IgD-negative memory B cell (primary cell): ENCODE measurements around the gene MACF1. TPM values are rescaled to one million over a fixed set of nuclear protein-coding genes. Genes with fewer than 3 reads are reported as not detected.
A peak's percentile ranks its signal among the peaks of the same experiment; 100 is the strongest.

Source experiments
- H3K27ac Mint-ChIP-seq, 3 donors: one replicate each; pipeline ENCODE4 v1.8.0; 2020 to 2022; ENCODE audit warnings: mild to moderate bottlenecking in 3 of 3, mixed read lengths in 3 of 3, moderate library complexity in 1 of 3
- H3K27me3 Mint-ChIP-seq: one replicate; pipeline ENCODE4 v1.8.0; 2021; ENCODE audit warnings: mixed read lengths
- H3K36me3 Mint-ChIP-seq: one replicate; pipeline ENCODE4 v1.8.0; 2020; ENCODE audit warnings: mild to moderate bottlenecking, mixed read lengths
- H3K4me1 Mint-ChIP-seq, 3 donors: one replicate each; pipeline ENCODE4 v1.8.0; 2020 to 2022; ENCODE audit warnings: mixed read lengths in 3 of 3, mild to moderate bottlenecking in 1 of 3
- H3K4me3 Mint-ChIP-seq, 4 donors: one replicate each; pipeline ENCODE4 v1.8.0; 2020 to 2022; ENCODE audit warnings: mild to moderate bottlenecking in 4 of 4, mixed read lengths in 4 of 4, moderate library complexity in 3 of 4
- H3K9me3 Mint-ChIP-seq, 3 donors: one replicate each; pipeline ENCODE4 v1.8.0; 2020 to 2021; ENCODE audit warnings: mixed read lengths in 3 of 3, mild to moderate bottlenecking in 1 of 3
- polyA plus RNA-seq: library from polyadenylated mRNA; unstranded; fragments of 300-500 nt; fragmentation: Illumina TruSeq; gene quantifications from one replicate; pipeline ENCODE4 v1.2.3, GENCODE V29; 2021

MACF1 gene
- polyA plus RNA-seq, 1 donor from 2014 or later = 51.2 TPM

DNA sequence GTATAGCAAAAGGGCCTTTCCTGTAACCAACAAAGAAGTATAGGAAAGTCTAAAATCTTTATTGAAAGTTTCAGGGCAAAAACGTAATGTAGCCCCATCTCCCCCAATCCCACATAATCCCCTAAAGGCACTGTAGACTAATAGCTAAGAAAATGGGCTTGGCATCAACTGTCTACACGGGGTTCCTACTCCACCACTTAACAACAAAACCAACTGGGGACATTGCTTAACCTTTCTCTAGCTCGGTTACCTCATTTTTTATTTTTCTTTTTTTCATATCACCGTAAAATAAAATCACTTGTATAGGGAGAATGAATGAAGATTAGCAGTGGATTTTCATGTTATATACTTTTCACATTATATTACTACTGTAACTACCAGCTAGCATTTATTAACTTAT lies 12.3 kb downstream of the MACF1 start:
- Mint-ChIP-seq H3K9me3 (no peaks in the 10 kb centered on the region), H3K4me3 (peak overlapping the region; percentile 90 to 96 (median 92)), H3K36me3 (no peaks in the 10 kb centered on the region), H3K27me3 (no peaks in the 10 kb centered on the region), H3K4me1 (peaks cover 40 to 46% (median 40%) of the 10 kb centered on the region in 3 donors), H3K27ac (peak overlapping the region; percentile 78 to 94 (median 90))

DNA sequence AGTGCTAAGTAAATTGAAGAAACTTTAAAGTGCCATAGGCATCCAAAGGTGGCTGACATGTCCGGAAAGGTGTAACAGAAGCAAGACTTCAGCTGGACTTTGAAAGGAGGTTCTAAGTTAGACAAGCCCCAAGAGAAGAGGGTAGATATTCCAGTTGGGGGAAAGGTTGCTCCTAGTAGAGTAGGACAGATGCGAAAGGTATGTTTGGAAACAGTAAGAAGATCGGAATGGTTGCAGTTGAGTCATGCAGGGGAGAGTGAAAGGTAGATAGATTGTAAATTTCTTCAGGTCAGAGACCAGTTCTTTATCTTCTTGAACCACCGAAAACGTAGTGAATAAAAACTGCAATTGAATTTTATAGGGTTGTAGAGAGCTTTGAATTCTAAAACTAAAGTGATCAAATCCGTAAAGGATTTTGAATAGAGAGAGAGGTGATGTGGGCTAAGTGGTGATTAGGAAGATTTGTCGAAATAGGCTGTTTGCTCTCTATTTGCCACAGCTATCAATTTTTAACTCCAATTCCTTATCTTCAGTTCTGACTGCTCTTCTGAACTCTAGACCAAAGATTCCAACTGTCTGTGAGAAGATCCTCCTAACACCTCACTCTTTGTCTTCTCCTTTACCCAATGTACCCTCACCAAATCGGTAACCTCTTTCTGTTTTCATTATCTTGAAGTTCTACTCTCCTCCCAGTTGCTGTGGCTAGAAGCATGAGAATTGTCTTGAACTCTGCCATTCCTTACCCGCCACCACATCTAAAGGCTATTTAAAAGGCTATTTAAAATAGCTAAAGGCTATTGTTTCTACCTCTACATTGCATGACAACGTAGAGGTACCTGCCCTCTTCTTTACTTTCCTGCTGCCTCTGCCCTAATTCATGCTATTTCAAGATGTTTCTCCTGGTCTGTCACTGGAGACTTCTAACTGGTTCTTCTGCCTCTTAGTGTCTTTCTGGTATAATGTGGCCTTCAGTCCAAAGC lies 16.7 kb downstream of the MACF1 start:
- Mint-ChIP-seq H3K4me3 (no peak overlapping the region), H3K9me3 (no peaks in the 10 kb centered on the region), H3K36me3 (peaks cover 3% of the 10 kb centered on the region), H3K27me3 (no peaks in the 10 kb centered on the region), H3K27ac (peak overlapping the region in 1 of 3 donors; percentile 19), H3K4me1 (peaks cover 35 to 49% (median 40%) of the 10 kb centered on the region in 3 donors)

DNA sequence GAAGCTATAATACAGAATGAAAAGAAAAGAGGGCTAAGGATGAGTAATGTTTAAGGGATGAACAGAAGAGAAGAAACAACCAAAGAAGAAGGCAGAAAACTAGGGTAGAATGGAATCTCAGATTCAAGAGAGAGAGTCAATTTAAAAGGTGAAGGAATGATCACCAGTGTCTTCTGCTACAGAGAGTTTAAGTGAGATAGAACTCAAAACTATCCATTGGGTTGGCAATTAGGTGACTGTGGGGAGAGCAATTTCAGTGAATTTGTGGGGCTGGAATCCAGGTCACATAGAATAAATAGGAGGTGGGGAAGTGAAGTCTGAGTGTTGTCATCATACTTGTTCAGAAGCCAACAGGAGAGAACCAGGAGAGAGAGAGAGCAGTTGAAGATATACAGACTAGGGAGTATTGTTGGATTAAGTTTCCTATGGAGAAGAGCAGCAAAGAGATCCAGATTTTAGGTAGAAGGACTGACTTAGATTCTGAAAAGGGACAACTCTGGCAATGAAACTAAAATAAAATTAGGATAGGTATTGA lies 19.9 kb downstream of the MACF1 start:
- H3K27me3 Mint-ChIP-seq = no peaks in the 10 kb centered on the region
- H3K36me3 Mint-ChIP-seq = peaks cover 4% of the 10 kb centered on the region
- H3K9me3 Mint-ChIP-seq = no peaks in the 10 kb centered on the region
- no peak overlapping the region for H3K4me3 Mint-ChIP-seq
- peaks cover 25 to 48% (median 41%) of the 10 kb centered on the region in 3 donors for H3K4me1 Mint-ChIP-seq
- no peak overlapping the region for H3K27ac Mint-ChIP-seq

DNA sequence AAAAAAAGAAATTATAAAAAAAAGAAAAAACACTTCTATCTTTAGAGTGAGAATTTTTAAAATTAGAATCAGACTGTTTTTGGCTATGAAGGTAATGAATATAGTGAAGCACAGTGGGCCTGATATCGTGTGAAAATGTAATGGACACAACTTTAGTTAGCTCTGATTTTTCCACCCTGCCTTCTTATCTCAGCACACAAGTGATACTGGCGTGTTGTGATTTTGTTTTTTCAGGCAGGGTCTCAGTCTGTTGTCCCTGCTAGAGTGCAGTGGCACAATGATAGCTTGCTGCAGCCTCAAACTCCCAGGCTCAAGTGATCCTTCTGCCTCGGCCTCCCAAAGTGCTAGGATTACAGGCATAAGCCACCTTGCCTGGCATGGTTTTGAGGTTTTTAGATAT lies 22.3 kb downstream of the MACF1 start:
- Mint-ChIP-seq H3K9me3 (no peaks in the 10 kb centered on the region), H3K4me1 (peaks cover 39 to 48% (median 44%) of the 10 kb centered on the region in 3 donors), H3K36me3 (peaks cover 4% of the 10 kb centered on the region), H3K27me3 (no peaks in the 10 kb centered on the region), H3K27ac (no peak overlapping the region), H3K4me3 (no peak overlapping the region)

DNA sequence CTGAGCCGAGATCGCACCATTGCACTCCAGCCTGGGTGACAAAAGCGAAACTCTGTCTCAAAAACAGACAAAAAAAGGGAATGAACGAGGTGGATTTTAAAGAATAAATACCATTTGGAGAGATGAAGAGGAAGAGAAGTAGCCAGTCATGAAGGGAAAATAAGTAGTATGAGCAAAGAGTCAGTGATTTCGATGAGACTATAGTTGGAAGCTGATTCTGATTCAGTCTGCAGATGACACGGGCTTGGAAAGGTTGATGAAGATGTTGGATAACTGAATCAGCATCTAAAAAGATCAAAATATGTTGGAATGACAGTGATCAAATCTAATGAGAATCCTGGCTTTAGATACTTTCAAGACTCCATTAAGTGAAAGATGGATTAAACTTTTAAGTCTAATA lies 23.8 kb downstream of the MACF1 start:
- Mint-ChIP-seq H3K4me1 (peaks cover 34 to 45% (median 39%) of the 10 kb centered on the region in 3 donors), H3K36me3 (peaks cover 7% of the 10 kb centered on the region), H3K27ac (peak overlapping the region in 2 of 3 donors; percentile 49 to 91), H3K4me3 (no peak overlapping the region), H3K27me3 (no peaks in the 10 kb centered on the region), H3K9me3 (no peaks in the 10 kb centered on the region)

DNA sequence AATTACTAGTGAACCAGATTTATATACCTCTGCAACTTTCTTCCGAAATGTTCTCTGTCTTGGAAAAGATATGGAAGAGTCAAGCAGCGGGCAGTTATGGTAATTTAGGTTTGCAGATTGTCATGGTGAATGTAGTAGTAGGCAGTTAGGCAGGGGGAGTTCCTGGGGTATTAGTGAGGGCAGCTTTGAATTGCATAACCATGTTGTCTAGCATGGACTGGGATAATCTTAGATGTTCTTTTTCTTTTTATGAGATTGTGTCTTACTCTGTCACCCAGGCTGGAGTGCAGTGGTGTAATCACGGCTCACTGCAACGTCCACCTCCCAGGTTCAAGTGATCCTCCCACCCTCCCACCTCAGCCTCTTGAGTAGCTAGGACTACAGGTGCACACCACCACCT lies 25.0 kb downstream of the MACF1 start:
- peak overlapping the region in 2 of 3 donors; percentile 60 to 94 for H3K27ac Mint-ChIP-seq
- H3K9me3 Mint-ChIP-seq = no peaks in the 10 kb centered on the region

DNA sequence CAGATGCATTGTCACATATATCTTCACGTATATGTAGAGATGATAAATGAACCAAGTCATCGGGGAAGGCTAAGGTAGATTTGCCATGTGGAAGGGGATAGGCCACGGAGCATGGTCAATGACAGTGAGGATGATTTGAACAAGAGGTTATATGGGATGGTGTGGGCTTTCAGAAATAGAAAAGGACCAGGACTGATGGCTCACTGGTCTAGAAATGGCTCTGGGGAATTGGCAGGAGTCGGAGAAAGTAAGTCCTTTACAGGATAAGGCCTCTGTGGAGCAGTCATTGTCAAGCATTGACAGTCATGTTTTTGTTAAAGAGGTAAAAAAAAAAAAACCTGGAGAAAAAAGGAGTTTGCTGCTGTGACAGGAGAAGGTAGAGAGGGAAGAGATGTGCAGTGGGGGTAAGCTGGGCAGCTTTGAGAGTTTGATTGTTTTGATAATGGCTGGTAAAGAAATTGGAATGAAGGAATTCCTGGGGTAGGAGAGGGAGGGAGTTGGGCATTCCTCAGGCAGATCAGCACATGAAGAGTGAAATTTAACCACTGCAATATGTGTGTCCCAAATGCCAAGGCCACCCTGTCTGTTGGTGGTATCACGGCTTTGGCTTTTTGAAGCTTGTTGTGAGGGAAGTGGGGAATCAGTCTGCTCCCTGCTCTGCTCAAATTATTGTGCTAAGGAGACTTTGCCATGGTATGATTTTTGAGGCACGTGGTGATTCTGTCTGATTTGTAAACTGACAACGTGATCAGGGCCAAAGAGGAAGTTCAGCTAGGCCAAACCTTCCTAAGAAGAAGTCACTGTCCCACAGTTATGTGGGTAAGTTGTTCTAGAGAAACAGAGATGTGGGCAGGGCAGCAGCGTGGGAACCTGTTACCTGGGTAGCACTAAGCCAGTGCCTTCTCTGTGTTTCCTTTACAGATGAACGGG lies 26.0 kb downstream of the MACF1 start:
- no peaks in the 10 kb centered on the region for H3K9me3 Mint-ChIP-seq
- peak overlapping the region; percentile 1 to 61 (median 10) for H3K4me3 Mint-ChIP-seq
- H3K27ac Mint-ChIP-seq = peak overlapping the region; percentile 14 to 94 (median 93)
- H3K36me3 Mint-ChIP-seq = peaks cover 7% of the 10 kb centered on the region
- H3K4me1 Mint-ChIP-seq = peaks cover 27 to 37% (median 33%) of the 10 kb centered on the region in 3 donors
- no peaks in the 10 kb centered on the region for H3K27me3 Mint-ChIP-seq

More for the DNA sequence above, 25.0 kb downstream of the MACF1 start:
- Mint-ChIP-seq H3K27me3 (no peaks in the 10 kb centered on the region), H3K4me3 (no peak overlapping the region), H3K36me3 (peaks cover 7% of the 10 kb centered on the region), H3K4me1 (peaks cover 29 to 36% (median 34%) of the 10 kb centered on the region in 3 donors)

DNA sequence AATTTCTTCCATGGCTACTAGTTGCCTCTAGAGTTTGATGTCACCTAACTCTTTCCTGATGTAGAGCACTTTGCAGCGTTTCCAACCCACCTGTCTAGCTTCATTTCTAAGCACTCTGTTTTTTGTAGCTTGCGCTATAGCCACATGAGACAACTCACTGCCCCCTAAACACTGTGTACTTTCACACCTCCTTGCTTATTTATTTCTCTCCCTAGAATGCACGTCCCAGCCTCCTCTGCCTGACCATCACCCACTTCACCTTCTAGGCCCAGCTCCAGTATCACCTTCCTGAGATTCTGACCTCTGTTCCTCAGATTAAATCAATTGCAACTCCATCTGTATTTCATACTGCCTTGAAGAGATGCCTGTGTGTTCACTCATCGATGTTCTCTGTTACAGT lies 32.5 kb downstream of the MACF1 start:
- H3K4me3 Mint-ChIP-seq = no peak overlapping the region
- H3K27me3 Mint-ChIP-seq = no peaks in the 10 kb centered on the region
- peaks cover 9 to 23% (median 15%) of the 10 kb centered on the region in 3 donors for H3K4me1 Mint-ChIP-seq
- H3K27ac Mint-ChIP-seq = peak overlapping the region in 1 of 3 donors; percentile 5
- no peaks in the 10 kb centered on the region for H3K9me3 Mint-ChIP-seq
- H3K36me3 Mint-ChIP-seq = peaks cover 9% of the 10 kb centered on the region

DNA sequence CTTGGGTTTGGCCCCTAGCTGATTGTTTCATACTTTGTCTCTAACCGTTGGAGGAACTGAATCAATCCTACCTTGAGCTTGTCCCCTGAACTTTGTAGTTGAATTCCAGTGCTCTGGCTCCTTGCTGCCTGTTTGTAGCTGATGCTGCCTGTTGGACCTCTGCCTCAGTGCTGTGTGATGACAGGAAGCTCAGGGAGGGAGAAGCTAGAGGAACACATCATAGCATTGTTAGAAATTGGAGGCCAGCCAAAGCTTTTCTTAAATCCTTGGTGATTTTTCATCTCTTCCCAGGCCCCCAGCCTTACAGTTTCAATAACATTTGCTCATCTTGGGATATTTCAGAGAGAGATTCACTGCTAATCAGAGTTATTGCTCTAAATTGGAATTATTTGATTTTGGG lies 34.0 kb downstream of the MACF1 start:
- Mint-ChIP-seq H3K4me3 (peak overlapping the region in 2 of 4 donors; percentile 53 to 54), H3K27ac (no peak overlapping the region), H3K27me3 (no peaks in the 10 kb centered on the region), H3K9me3 (no peaks in the 10 kb centered on the region), H3K36me3 (peaks cover 4% of the 10 kb centered on the region), H3K4me1 (peaks cover 9 to 19% (median 12%) of the 10 kb centered on the region in 3 donors)

DNA sequence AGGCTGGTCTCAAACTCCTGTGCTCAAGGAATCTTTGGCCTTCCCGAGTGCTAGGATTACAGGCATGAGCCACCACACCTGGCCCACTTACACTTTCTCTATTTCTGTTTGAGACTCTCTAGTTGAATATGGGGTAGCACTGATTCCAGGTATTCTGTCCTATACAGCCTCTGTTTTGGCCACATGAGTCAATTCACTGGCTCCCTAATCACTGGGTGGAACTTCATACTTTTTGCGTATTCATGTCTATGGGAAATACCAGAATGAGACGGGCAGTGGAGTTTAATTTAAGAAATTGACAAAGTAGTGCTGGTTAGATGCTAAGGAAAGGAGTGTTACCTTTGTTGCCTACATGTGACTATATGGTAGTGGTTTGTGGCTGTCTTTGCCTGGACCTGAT lies 35.5 kb downstream of the MACF1 start:
- no peaks in the 10 kb centered on the region for H3K9me3 Mint-ChIP-seq
- peaks cover 10 to 19% (median 12%) of the 10 kb centered on the region in 3 donors for H3K4me1 Mint-ChIP-seq
- no peaks in the 10 kb centered on the region for H3K27me3 Mint-ChIP-seq
- H3K36me3 Mint-ChIP-seq = peaks cover 4% of the 10 kb centered on the region
- H3K27ac Mint-ChIP-seq = peak overlapping the region in 2 of 3 donors; percentile 7 to 69
- no peak overlapping the region for H3K4me3 Mint-ChIP-seq

DNA sequence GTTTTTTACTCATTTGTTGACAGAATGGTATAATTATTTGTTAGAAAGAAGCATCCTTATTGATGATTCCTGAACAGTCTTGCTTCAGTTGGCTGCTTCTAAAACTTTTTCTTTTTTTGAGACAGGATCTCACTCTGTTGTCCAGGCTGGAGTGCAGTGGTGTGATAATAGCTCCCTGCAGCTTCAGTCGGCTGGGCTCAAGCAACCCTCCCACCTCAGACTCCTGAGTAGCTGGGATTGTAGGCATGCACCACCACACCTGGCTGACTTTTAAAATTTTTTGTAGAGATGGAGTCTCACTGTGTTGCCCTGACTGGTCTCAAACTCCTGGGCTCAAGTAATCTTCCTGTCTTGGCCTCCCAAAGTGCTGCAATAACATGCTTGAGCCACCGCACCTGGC lies 38.8 kb downstream of the MACF1 start:
- H3K27me3 Mint-ChIP-seq = no peaks in the 10 kb centered on the region
- H3K27ac Mint-ChIP-seq = no peak overlapping the region
- H3K36me3 Mint-ChIP-seq = no peaks in the 10 kb centered on the region
- H3K9me3 Mint-ChIP-seq = no peaks in the 10 kb centered on the region
- H3K4me3 Mint-ChIP-seq = no peak overlapping the region
- H3K4me1 Mint-ChIP-seq = peaks cover 7 to 17% (median 13%) of the 10 kb centered on the region in 3 donors

DNA sequence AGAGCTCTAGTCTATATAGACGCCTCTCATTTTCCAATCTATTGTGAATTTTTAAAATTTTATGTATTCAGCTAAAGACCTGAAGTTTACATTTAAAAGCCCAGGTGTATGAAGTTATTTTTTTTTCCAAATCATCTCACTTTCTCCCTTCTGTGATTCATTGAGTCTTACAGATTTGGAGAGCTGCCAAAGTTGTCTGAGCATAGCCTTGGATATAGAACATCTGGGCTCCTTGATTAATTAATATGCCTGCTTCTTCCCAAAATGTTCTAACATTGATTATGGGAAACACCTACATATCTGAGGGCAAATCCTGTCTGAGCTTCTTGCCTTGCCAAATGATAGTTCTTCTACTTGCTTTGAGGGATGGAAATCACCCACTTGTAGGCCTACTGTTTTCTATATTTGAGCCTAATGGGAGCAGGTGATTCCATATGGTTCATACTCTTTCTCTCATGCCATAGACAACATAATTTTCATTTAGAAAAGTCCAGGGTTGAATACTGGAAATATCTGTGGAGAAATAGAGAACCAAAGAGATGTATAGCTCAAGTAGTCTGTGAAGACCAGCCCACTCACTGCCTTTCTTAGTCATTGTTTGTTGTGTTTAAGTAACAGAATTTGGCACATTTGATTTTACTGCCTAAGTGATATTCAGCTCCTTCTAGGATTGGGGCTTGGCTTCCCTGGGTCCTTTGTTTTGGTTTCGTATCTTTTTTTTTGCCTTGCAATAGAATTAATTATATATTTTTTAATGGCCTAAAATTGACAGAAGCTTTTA lies 46.2 kb downstream of the MACF1 start:
- H3K27ac Mint-ChIP-seq = peak overlapping the region in 1 of 3 donors; percentile 56
- no peaks in the 10 kb centered on the region for H3K27me3 Mint-ChIP-seq
- peaks cover 0 to 6% (median 6%) of the 10 kb centered on the region in 3 donors for H3K4me1 Mint-ChIP-seq
- H3K36me3 Mint-ChIP-seq = no peaks in the 10 kb centered on the region
- no peaks in the 10 kb centered on the region for H3K9me3 Mint-ChIP-seq
- H3K4me3 Mint-ChIP-seq = no peak overlapping the region

DNA sequence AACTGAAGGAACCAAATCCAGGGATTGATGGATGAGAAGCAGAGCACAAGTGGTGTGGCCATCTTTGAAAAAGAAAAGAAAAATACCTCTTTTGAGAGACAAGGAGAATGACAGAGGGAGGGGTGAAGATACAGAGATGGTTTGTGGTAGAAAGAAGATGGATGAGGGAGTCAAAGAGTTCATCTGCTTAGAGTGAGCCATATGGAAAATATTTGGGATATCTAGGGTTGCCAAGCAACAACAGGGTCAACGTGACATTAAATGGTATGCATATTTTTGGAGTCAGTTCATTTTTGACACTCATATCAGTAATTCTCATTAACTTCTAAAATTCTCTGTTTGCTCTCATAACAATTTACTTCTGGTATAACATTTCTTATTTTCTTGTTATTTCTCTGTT lies 50.7 kb downstream of the MACF1 start:
- peaks cover 5 to 11% (median 11%) of the 10 kb centered on the region in 3 donors for H3K4me1 Mint-ChIP-seq

More for the DNA sequence above, 50.7 kb downstream of the MACF1 start:
- Mint-ChIP-seq H3K36me3 (peaks cover 4% of the 10 kb centered on the region), H3K27me3 (no peaks in the 10 kb centered on the region), H3K27ac (no peak overlapping the region), H3K4me3 (no peak overlapping the region), H3K9me3 (no peaks in the 10 kb centered on the region)
